WTC11 (cell line): ENCODE data around the gene RAPGEF5. TPM values are rescaled to one million over a fixed set of nuclear protein-coding genes. Genes with fewer than 3 reads are reported as not detected.

Experiments used
- ATAC-seq: fragments of 200-7000 bp; cut with Tn5 transposase; 2 replicates; pipeline ENCODE4 v1.10.0; 2021; ENCODE audit warnings: mild to moderate bottlenecking, moderate library complexity
- CTCF ChIA-PET: fragments of 300-600 bp; sonication (Branson Sonifier 250); formaldehyde crosslinking; loops from one replicate; lab custom pipeline; 2021; ENCODE audit warnings: antibody characterized with exemption; lab: Charles Lee
- POLR2A ChIA-PET: fragments of 350-600 bp; sonication (Branson Sonifier 250); formaldehyde crosslinking; loops from one replicate; lab custom pipeline; 2021; ENCODE audit warnings: antibody characterized with exemption; lab: Charles Lee
- DNase-seq: peaks from one replicate; pipeline ENCODE4 v3.0.0; 2021; ENCODE audit warnings: low spot score
- H3K27ac Mint-ChIP-seq: 2 replicates; pipeline ENCODE4 v1.8.0; 2021; ENCODE audit warnings: mixed read lengths
- H3K27me3 Mint-ChIP-seq: 2 replicates; pipeline ENCODE4 v1.8.0; 2021; ENCODE audit warnings: low read depth, mild to moderate bottlenecking, moderate library complexity, mixed read lengths
- H3K36me3 Mint-ChIP-seq: 2 replicates; pipeline ENCODE4 v1.8.0; 2021; ENCODE audit warnings: mixed read lengths
- H3K4me1 Mint-ChIP-seq: 2 replicates; pipeline ENCODE4 v1.8.0; 2022; ENCODE audit warnings: mixed read lengths
- H3K4me3 Mint-ChIP-seq: 2 replicates; pipeline ENCODE4 v1.8.0; 2021; ENCODE audit warnings: mild to moderate bottlenecking, moderate library complexity, mixed read lengths
- H3K9me3 Mint-ChIP-seq: 2 replicates; pipeline ENCODE4 v1.8.0; 2021; ENCODE audit warnings: mixed read lengths
- CREM ChIP-seq: sonication (generic); formaldehyde crosslinking; IDR thresholded peaks from 2 replicates; pipeline ENCODE4 v1.8.1; 2022; ENCODE audit warnings: mild to moderate bottlenecking, missing genetic modification reagents, moderate library complexity
- E2F1 ChIP-seq: sonication (generic); formaldehyde crosslinking; IDR thresholded peaks from 2 replicates; pipeline ENCODE4 v1.8.0; 2022; ENCODE audit warnings: mild to moderate bottlenecking, missing genetic modification reagents
- ELF4 ChIP-seq: sonication (generic); formaldehyde crosslinking; IDR thresholded peaks from 2 replicates; pipeline ENCODE4 v1.8.1; 2022; ENCODE audit warnings: low read depth, mild to moderate bottlenecking, moderate library complexity, missing genetic modification reagents
- ETV6 ChIP-seq: sonication (generic); formaldehyde crosslinking; IDR thresholded peaks from 2 replicates; pipeline ENCODE4 v1.8.1; 2022; ENCODE audit warnings: mild to moderate bottlenecking, missing genetic modification reagents
- FOXK1 ChIP-seq: sonication (generic); formaldehyde crosslinking; IDR thresholded peaks from 2 replicates; pipeline ENCODE4 v1.8.0; 2022; ENCODE audit warnings: mild to moderate bottlenecking, moderate library complexity, missing genetic modification reagents
- FOXP1 ChIP-seq: sonication (generic); formaldehyde crosslinking; IDR thresholded peaks from 2 replicates; pipeline ENCODE4 v1.8.0; 2022; ENCODE audit warnings: missing genetic modification reagents, mild to moderate bottlenecking, moderate library complexity, borderline replicate concordance
- GABPB1 ChIP-seq: sonication (generic); formaldehyde crosslinking; IDR thresholded peaks from 2 replicates; pipeline ENCODE4 v1.8.1; 2023; ENCODE audit warnings: mild to moderate bottlenecking, missing genetic modification reagents
- HMGXB4 ChIP-seq: sonication (generic); formaldehyde crosslinking; IDR thresholded peaks from 2 replicates; pipeline ENCODE4 v1.8.1; 2023; ENCODE audit warnings: mild to moderate bottlenecking, moderate library complexity, missing genetic modification reagents
- MAX ChIP-seq: sonication (generic); formaldehyde crosslinking; IDR thresholded peaks from 2 replicates; pipeline ENCODE4 v1.8.0; 2022; ENCODE audit warnings: mild to moderate bottlenecking, missing genetic modification reagents
- MYBL2 ChIP-seq: sonication (generic); formaldehyde crosslinking; IDR thresholded peaks from 2 replicates; pipeline ENCODE4 v1.8.1; 2023; ENCODE audit warnings: mild to moderate bottlenecking, moderate library complexity, missing genetic modification reagents
- OVOL2 ChIP-seq: fragments of 250-450 bp; sonication (Bioruptor Pico); IDR thresholded peaks from 2 replicates; pipeline ENCODE4 v1.9.0; 2021; ENCODE audit warnings: mild to moderate bottlenecking, borderline replicate concordance
- PRDM15 ChIP-seq: sonication (generic); formaldehyde crosslinking; IDR thresholded peaks from 2 replicates; pipeline ENCODE4 v1.8.0; 2022; ENCODE audit warnings: missing genetic modification reagents
- SP1 ChIP-seq: sonication (generic); formaldehyde crosslinking; conservative IDR thresholded peaks from 2 replicates; pipeline ENCODE4 v1.8.1; 2022; ENCODE audit warnings: missing genetic modification reagents
- TCF7 ChIP-seq: sonication (generic); formaldehyde crosslinking; IDR thresholded peaks from 2 replicates; pipeline ENCODE4 v1.8.0; 2022; ENCODE audit warnings: mild to moderate bottlenecking, low read depth, missing genetic modification reagents, moderate library complexity
- TEAD1 ChIP-seq: sonication (generic); formaldehyde crosslinking; IDR thresholded peaks from 2 replicates; pipeline ENCODE4 v1.8.0; 2022; ENCODE audit warnings: mild to moderate bottlenecking, missing genetic modification reagents
- ZNF232 ChIP-seq: sonication (generic); formaldehyde crosslinking; IDR thresholded peaks from 2 replicates; pipeline ENCODE4 v1.8.0; 2022; ENCODE audit warnings: mild to moderate bottlenecking, missing genetic modification reagents
- ZNF423 ChIP-seq: fragments of 250-450 bp; sonication (Bioruptor Pico); IDR thresholded peaks from 2 replicates; pipeline ENCODE4 v2.1.2; 2022; ENCODE audit warnings: mild to moderate bottlenecking, moderate library complexity
- ZNF671 ChIP-seq: fragments of 250-450 bp; sonication (Bioruptor Pico); IDR thresholded peaks from 2 replicates; pipeline ENCODE4 v1.8.0; 2021; ENCODE audit warnings: mild to moderate bottlenecking
- total RNA-seq: library from RNA; stranded (reverse); gene quantifications from 3 replicates; pipeline ENCODE4 v1.2.3, GENCODE V29; 2021
- TF ChIP-seq, protein P1 (sequence below): fragments of 250-450 bp; sonication (Bioruptor Pico); IDR thresholded peaks from 2 replicates; pipeline ENCODE4 v1.8.0; 2021; ENCODE audit warnings: mild to moderate bottlenecking
- TF ChIP-seq, protein P2 (sequence below): sonication (generic); formaldehyde crosslinking; IDR thresholded peaks from 2 replicates; pipeline ENCODE4 v1.8.0; 2023; ENCODE audit warnings: mild to moderate bottlenecking, missing genetic modification reagents

RAPGEF5 gene
- total RNA-seq, 1 experiment from 2014 or later, result 12.3 TPM

DNA sequence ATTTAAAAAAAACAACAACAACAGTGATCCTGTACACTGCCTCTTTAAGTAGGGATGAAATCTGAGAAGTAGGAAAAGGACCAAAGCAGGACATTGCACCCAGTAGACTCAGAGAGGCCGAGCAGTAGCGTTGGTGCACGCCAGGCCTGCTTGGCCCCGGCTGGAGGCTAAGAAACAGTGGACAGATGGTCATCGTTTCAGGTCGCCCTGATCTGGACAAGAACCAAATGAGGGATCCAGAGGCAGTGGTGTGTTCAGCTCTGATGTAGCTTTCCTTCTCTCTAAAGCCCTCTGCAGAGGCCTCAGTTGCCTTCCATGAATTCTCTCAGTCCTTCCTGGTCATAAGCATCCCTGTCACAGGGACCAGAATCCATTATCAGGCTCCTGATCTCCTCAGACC is 269.1 kb downstream of the RAPGEF5 start (continued):
- TF ChIP-seq TCF7 (CRISPR knock-in tag), result no peak
- TF ChIP-seq, all 79 proteins: peak for 0

DNA sequence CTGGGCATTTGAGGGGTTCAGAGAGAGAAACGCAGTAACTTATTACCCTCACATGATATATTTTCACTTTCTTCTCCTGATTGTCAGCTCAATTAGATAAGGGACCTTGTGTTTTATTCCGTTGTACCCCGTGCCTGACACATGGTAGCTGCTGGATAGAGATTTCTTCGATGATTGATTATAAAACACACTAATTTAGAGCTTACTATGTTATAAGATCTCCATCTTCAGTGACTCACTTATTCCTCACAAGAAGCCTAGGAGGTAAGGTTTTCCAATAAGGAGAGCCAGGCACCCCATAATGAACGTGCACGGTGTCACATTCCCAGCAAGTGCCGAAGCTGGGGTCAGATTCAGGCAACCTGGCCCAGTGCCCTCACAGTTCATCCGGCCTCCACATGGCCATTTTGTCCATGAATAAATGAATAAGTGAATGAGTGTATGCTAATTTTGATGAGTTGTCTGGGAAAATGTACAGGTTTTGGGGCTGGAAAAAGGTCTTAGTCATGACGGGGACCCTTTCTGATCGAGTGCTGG is 273.2 kb downstream of the RAPGEF5 start:
- peaks cover 43% of the 10 kb centered on the region for H3K9me3 Mint-ChIP-seq
- H3K4me3 Mint-ChIP-seq, result peak overlapping the region; percentile 77
- ChIA-PET CTCF (interaction anchor here (0.5 to 2.7 kb wide), 66 partner anchors 9 to 1032 kb away, joined by 3 to 31 read pairs (median 4); partner anchors contain the start of gene CDCA7L), POLR2A (interaction anchor here (0.6 to 1.5 kb wide), 4 partner anchors 110 to 1016 kb away, joined by 3 to 5 read pairs (median 4); partner anchors contain the start of gene CDCA7L)
- DNase-seq (no peak), ATAC-seq (no peak)
- H3K27ac Mint-ChIP-seq, result no peak overlapping the region
- peaks cover 19% of the 10 kb centered on the region for H3K27me3 Mint-ChIP-seq
- peaks cover 24% of the 10 kb centered on the region for H3K4me1 Mint-ChIP-seq
- peaks cover 10% of the 10 kb centered on the region for H3K36me3 Mint-ChIP-seq
- TF ChIP-seq MAX (CRISPR knock-in tag), result 0 out of 2 replicates have a peak, but pooled peaks have one; percentile 8
- TF ChIP-seq GABPB1 (CRISPR knock-in tag), result no peak

DNA sequence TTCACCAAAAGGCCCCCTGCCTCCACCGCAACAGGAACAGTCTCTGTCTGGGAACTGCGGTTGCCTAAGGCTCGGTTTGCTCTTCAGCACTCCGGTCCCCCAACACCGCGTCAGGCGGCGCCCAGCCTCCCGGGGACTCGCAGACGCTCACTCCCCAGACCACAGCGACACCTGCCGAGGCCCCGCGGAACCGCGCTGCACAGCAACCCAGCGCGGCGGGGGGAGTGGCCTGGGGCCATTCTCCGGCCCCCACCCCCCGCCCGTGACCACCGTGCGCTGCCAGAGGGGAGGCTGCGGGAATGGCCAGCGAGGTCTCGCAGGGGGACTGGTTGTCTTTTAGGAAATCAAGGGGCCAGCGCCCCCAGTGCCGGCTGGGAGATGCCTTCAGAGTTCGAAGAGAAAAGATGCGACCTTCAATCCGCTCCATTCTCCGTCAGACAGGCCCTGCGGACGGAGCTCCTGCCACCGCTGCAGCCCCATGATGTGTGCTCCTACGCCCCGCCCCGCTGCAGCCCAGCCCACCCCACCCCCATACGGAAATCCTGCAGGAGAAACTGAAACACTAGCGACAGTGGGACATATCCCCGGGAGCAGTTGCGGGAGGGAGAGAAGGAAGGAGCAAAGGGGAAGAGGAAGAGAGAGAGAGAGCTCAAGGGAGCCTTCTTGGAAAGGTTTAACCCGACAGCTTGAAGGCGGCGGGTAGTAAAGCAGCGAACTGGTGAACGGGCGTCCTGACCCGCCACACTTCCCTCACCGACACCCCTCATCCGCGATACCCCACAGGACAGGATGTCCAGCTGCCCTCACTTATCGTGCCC is 273.9 kb downstream of the RAPGEF5 start:
- DNase-seq (peak; percentile 96), ATAC-seq (peak; percentile 94)
- Mint-ChIP-seq H3K4me3 (peak overlapping the region; percentile 77), H3K36me3 (peaks cover 10% of the 10 kb centered on the region), H3K27me3 (peaks cover 19% of the 10 kb centered on the region), H3K27ac (peak overlapping the region; percentile 76), H3K4me1 (peaks cover 24% of the 10 kb centered on the region), H3K9me3 (peaks cover 43% of the 10 kb centered on the region)
- POLR2A ChIA-PET, result interaction anchor here (0.6 to 1.5 kb wide), 5 partner anchors 109 to 1306 kb away, joined by 3 to 5 read pairs (median 4); partner anchors contain the start of gene CDCA7L
- CTCF ChIA-PET, result interaction anchor here (0.5 to 2.7 kb wide), 66 partner anchors 9 to 1033 kb away, joined by 3 to 31 read pairs (median 4); partner anchors contain the start of gene CDCA7L
- no peak for TF ChIP-seq E2F1
- peak; percentile 79; the same call in 1 of the 2 replicates for TF ChIP-seq TEAD1 (CRISPR knock-in tag)
- TF ChIP-seq ELF4 (CRISPR knock-in tag), result no peak
- TF ChIP-seq ZNF423 (CRISPR knock-in tag), result peak; percentile 41
- 0 out of 2 replicates have a peak, but pooled peaks have one; percentile 76 for TF ChIP-seq ZNF232
- TF ChIP-seq PRDM15, result no peak
- no peak for TF ChIP-seq OVOL2 (CRISPR knock-in tag)
- TF ChIP-seq FOXP1 (CRISPR knock-in tag), result peak; percentile 82; the same call in 1 of the 2 replicates
- TF ChIP-seq ETV6 (CRISPR knock-in tag), result peak; percentile 88; the same call in 1 of the 2 replicates
- TF ChIP-seq FOXK1 (CRISPR knock-in tag), result peak; percentile 87
- TF ChIP-seq, protein P1, sequence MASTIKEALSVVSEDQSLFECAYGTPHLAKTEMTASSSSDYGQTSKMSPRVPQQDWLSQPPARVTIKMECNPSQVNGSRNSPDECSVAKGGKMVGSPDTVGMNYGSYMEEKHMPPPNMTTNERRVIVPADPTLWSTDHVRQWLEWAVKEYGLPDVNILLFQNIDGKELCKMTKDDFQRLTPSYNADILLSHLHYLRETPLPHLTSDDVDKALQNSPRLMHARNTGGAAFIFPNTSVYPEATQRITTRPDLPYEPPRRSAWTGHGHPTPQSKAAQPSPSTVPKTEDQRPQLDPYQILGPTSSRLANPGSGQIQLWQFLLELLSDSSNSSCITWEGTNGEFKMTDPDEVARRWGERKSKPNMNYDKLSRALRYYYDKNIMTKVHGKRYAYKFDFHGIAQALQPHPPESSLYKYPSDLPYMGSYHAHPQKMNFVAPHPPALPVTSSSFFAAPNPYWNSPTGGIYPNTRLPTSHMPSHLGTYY (CRISPR knock-in tag), result no peak
- no peak for TF ChIP-seq ZNF671
- TF ChIP-seq HMGXB4, result peak; percentile 100
- TF ChIP-seq, protein P2, sequence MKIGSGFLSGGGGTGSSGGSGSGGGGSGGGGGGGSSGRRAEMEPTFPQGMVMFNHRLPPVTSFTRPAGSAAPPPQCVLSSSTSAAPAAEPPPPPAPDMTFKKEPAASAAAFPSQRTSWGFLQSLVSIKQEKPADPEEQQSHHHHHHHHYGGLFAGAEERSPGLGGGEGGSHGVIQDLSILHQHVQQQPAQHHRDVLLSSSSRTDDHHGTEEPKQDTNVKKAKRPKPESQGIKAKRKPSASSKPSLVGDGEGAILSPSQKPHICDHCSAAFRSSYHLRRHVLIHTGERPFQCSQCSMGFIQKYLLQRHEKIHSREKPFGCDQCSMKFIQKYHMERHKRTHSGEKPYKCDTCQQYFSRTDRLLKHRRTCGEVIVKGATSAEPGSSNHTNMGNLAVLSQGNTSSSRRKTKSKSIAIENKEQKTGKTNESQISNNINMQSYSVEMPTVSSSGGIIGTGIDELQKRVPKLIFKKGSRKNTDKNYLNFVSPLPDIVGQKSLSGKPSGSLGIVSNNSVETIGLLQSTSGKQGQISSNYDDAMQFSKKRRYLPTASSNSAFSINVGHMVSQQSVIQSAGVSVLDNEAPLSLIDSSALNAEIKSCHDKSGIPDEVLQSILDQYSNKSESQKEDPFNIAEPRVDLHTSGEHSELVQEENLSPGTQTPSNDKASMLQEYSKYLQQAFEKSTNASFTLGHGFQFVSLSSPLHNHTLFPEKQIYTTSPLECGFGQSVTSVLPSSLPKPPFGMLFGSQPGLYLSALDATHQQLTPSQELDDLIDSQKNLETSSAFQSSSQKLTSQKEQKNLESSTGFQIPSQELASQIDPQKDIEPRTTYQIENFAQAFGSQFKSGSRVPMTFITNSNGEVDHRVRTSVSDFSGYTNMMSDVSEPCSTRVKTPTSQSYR (CRISPR knock-in tag), result no peak
- TF ChIP-seq CREM, result peak; percentile 74; the same call in 1 of the 2 replicates
- TF ChIP-seq MYBL2, result peak; percentile 86; the same call in 1 of the 2 replicates
- peak; percentile 79 for TF ChIP-seq SP1
